Measurements from ENCODE around the gene SLC20A1.

The SLC20A1 gene

GRCh38 chr2:112627060-112628040 is 18.4 kb upstream of the SLC20A1 start:
- peak; percentile 98 for DNase-seq (ENCODE audit: low read depth in 2 of 2)
- peak overlapping the region; percentile 8 to 37 for H3K4me3 ChIP-seq (replicated peaks in 1 of 2; ENCODE audit: low read depth in 2 of 2, low read length in 2 of 2)
- TF ChIP-seq, protein P1, sequence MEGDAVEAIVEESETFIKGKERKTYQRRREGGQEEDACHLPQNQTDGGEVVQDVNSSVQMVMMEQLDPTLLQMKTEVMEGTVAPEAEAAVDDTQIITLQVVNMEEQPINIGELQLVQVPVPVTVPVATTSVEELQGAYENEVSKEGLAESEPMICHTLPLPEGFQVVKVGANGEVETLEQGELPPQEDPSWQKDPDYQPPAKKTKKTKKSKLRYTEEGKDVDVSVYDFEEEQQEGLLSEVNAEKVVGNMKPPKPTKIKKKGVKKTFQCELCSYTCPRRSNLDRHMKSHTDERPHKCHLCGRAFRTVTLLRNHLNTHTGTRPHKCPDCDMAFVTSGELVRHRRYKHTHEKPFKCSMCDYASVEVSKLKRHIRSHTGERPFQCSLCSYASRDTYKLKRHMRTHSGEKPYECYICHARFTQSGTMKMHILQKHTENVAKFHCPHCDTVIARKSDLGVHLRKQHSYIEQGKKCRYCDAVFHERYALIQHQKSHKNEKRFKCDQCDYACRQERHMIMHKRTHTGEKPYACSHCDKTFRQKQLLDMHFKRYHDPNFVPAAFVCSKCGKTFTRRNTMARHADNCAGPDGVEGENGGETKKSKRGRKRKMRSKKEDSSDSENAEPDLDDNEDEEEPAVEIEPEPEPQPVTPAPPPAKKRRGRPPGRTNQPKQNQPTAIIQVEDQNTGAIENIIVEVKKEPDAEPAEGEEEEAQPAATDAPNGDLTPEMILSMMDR (IDR thresholded peaks at IDR 0.05; ENCODE audit: low read depth, low read length) = no peak

GRCh38 chr2:112629224-112629623 is 16.5 kb upstream of the SLC20A1 start:
- no peak overlapping the region for H3K4me3 ChIP-seq (replicated peaks in 1 of 2; ENCODE audit: low read depth in 2 of 2, low read length in 2 of 2)
- no peak for DNase-seq (ENCODE audit: low read depth in 2 of 2)
- TF ChIP-seq, protein P1 (IDR thresholded peaks at IDR 0.05; ENCODE audit: low read depth, low read length) = no peak

DNA sequence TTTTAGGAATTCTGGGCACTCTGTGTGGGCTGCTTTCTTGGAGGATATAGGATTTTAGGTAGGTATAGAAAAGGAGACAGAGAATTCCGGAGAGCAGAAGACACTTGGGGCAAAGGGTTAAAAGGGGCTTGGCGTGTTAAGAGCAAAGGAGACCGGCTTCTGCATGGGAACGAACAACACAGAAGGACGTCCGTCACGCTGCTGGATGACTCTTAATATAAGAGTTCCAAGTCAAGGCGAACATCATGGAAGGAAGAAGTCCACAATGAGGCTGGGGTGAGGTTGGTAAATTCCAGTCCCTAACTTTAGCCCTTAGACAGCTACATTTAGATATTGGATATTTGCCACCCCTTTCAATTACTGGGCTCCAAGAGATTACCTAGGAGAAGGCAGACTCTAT is 15.9 kb upstream of the SLC20A1 start:
- H3K4me3 ChIP-seq (replicated peaks in 1 of 2; ENCODE audit: low read depth in 2 of 2, low read length in 2 of 2) = no peak overlapping the region
- TF ChIP-seq, protein P1 (IDR thresholded peaks at IDR 0.05; ENCODE audit: low read depth, low read length) = no peak
- DNase-seq (ENCODE audit: low read depth in 2 of 2) = no peak

DNA sequence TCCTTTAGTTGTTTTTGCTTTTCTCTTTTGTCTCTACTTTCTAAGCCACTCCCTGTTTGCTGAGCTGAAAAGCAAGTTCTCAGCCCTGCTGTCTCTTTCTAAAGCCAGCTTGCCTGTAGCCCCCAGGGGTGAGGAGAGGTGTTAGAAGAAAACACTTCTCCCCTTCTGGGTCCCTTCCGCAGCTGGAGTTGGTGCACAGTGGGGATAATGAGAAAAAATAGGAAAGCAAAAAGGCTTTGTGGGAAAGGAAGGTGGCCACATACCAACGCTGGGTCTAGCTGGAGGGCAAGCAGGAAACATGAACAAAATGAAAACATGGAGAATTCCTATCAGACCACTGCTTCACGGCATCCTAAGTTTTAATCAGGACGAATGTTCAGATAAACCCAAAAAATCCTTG is 15.5 kb upstream of the SLC20A1 start:
- DNase-seq (ENCODE audit: low read depth in 2 of 2) = no peak
- H3K4me3 ChIP-seq (replicated peaks in 1 of 2; ENCODE audit: low read depth in 2 of 2, low read length in 2 of 2) = no peak overlapping the region
- TF ChIP-seq, protein P1 (IDR thresholded peaks at IDR 0.05; ENCODE audit: low read depth, low read length) = no peak

DNA sequence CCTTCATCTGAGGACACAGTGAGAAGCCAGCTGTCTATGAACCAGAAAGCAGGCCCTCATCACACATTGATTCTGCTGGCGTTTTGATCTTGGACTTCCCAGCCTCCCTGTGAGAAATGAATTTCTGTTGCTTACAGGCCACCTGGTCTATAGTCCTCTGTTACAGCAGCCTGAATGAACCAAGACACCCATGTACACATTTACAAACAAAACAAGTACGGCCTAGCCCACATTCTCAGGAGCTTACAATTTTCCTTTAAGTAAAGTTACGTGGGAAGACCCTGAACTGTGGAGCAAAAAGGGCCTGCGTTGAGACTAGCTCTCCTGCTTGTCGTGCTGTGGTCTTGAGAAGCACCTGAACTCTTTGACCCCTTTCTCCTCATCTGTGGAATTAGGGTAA is 12.0 kb upstream of the SLC20A1 start:
- H3K4me3 ChIP-seq (replicated peaks in 1 of 2; ENCODE audit: low read depth in 2 of 2, low read length in 2 of 2) = no peak overlapping the region
- TF ChIP-seq, protein P1 (IDR thresholded peaks at IDR 0.05; ENCODE audit: low read depth, low read length) = no peak
- DNase-seq (ENCODE audit: low read depth in 2 of 2) = no peak

DNA sequence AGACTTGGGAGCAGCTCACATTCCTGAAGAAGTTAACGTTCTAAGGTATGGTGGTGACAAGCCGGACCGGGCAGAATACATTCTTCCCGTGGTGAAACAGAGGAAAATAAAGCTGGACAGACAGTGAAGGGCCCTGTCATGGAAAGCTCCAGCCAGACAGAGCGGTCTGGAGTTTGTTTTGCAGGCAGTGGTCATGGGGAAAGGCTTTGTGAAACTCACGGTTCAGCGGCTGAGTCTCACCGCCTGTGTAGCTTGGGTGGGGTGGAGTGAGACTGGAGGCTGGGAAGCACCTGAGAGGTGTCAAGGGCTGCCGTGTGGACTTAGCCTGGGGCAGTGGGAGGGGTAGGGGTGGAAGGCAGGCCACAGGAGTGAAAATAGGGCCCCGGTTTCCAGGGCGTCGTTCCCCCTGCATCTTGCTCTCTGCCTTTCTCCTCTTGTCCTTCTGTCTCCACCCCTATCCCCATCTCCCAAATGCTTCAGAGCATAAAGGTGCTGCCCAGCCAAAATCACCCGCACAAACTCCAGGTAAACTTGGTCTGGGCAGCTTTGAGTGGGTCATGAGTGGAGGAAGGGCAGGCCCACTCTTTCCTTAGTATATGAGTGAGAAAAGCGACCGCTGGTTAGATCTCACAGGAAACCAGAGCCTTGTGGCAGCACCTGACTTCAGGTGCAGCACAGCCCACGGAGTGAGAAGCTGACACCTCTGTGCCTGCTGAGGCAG is 11.4 kb upstream of the SLC20A1 start:
- DNase-seq (ENCODE audit: low read depth in 2 of 2) = no peak
- H3K4me3 ChIP-seq (replicated peaks in 1 of 2; ENCODE audit: low read depth in 2 of 2, low read length in 2 of 2) = no peak overlapping the region
- TF ChIP-seq, protein P1 (IDR thresholded peaks at IDR 0.05; ENCODE audit: low read depth, low read length) = no peak

Measured in cardiac fibroblast (primary cell).